Lower lobe of right lung (tissue), 2 donors: ENCODE measurements around the gene RPL26. TPM values are rescaled to one million over a fixed set of nuclear protein-coding genes. Genes with fewer than 3 reads are reported as not detected.

ENCODE experiments used
- ATAC-seq, 2 donors: fragments of 200-7000 bp; cut with Tn5 transposase; one replicate each; pipeline ENCODE4 v1.9.1; 2020 to 2022; ENCODE audit warnings: mild to moderate bottlenecking in 2 of 2, moderate library complexity in 2 of 2
- DNase-seq: peaks from one replicate; pipeline ENCODE4 v3.0.0-alpha.2; 2020
- H3K27ac ChIP-seq: fragments of 200-600 bp; one replicate; pipeline ENCODE4 v1.8.0; 2022
- H3K27me3 ChIP-seq: fragments of 200-600 bp; one replicate; pipeline ENCODE4 v1.8.0; 2022; ENCODE audit warnings: low read depth
- H3K36me3 ChIP-seq: fragments of 200-600 bp; one replicate; pipeline ENCODE4 v1.8.0; 2022; ENCODE audit warnings: mild to moderate bottlenecking
- H3K4me1 ChIP-seq: fragments of 200-600 bp; one replicate; pipeline ENCODE4 v1.8.0; 2022
- H3K4me3 ChIP-seq: fragments of 200-600 bp; one replicate; pipeline ENCODE4 v1.8.0; 2022; ENCODE audit warnings: mild to moderate bottlenecking
- H3K9me3 ChIP-seq: fragments of 200-600 bp; one replicate; pipeline ENCODE4 v1.8.0; 2022
- intact Hi-C: fragments of 100-400 bp; cut with DNase I; formaldehyde crosslinking; loops from one replicate; pipeline ENCODE4 v1.11.0; 2022
- total RNA-seq: library from RNA; stranded (reverse); fragmentation: NEBNext Ultra II Directional; extraction: Animal tissue kit (Norgen Biotek cat#: 25700); gene quantifications from one replicate; pipeline ENCODE4 v1.2.1, GENCODE V29; 2021
- TF ChIP-seq, protein P1 (sequence below): fragments of 200-600 bp; IDR thresholded peaks from one replicate; pipeline ENCODE4 v1.8.0; 2022; ENCODE audit warnings: antibody characterized with exemption, mild to moderate bottlenecking
- donor health status: DM: no; HTN: yes; CAD: no; lungs with severe emphysema.

The RPL26 gene
- total RNA-seq, 1 donor from 2014 or later: 1,194 TPM

DNA sequence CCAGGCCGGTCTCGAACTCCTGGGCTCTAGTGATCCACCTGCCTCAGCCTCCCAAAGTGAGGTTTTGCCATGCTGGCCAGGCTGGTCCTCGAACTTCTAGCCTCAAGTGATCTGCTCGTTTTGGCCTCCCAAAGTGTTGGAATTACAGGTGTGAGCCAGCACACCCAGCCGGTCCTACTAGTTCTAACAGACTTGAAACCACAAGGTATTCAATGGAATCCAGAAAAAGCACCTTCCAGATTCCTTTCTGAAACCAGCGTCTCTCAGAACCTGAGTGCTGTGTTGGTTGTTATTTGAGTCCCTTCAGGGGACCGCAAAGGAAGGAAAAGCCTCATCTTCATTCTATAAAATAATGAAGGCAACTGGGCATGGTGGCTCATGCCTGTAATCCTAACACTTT is 10.6 kb downstream of the RPL26 start:
- no peak for ATAC-seq
- H3K4me3 ChIP-seq: no peak overlapping the region
- no peaks in the 10 kb centered on the region for H3K9me3 ChIP-seq
- H3K27me3 ChIP-seq: no peaks in the 10 kb centered on the region
- H3K4me1 ChIP-seq: peaks cover 23% of the 10 kb centered on the region
- TF ChIP-seq, protein P1, sequence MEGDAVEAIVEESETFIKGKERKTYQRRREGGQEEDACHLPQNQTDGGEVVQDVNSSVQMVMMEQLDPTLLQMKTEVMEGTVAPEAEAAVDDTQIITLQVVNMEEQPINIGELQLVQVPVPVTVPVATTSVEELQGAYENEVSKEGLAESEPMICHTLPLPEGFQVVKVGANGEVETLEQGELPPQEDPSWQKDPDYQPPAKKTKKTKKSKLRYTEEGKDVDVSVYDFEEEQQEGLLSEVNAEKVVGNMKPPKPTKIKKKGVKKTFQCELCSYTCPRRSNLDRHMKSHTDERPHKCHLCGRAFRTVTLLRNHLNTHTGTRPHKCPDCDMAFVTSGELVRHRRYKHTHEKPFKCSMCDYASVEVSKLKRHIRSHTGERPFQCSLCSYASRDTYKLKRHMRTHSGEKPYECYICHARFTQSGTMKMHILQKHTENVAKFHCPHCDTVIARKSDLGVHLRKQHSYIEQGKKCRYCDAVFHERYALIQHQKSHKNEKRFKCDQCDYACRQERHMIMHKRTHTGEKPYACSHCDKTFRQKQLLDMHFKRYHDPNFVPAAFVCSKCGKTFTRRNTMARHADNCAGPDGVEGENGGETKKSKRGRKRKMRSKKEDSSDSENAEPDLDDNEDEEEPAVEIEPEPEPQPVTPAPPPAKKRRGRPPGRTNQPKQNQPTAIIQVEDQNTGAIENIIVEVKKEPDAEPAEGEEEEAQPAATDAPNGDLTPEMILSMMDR: no peak
- no peak overlapping the region for H3K27ac ChIP-seq
- no peak for DNase-seq
- intact Hi-C loops: no loop called here
- peaks cover 40% of the 10 kb centered on the region for H3K36me3 ChIP-seq

DNA sequence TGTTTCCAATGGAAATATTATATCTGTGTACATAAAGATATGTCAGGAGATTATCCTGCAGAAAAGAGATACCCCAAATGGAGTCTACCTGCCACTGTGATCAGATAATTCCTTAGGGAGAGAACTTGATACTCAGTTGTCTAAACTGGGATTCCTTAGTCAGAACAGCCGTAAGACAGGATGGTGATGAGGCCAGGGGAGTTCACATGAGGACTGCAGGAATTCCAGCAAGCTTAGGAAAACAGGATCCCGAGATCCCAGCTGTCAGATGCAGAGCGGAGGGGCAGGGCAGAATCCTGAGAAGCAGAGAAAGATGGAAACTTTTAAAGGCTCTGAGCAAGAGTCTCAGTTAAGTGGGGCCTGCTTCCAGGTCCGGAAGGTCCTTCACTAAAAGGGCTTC is 11.2 kb downstream of the RPL26 start:
- H3K27me3 ChIP-seq: no peaks in the 10 kb centered on the region
- peaks cover 19% of the 10 kb centered on the region for H3K4me1 ChIP-seq
- H3K4me3 ChIP-seq: no peak overlapping the region
- no peak for ATAC-seq
- H3K9me3 ChIP-seq: no peaks in the 10 kb centered on the region
- DNase-seq: no peak
- H3K36me3 ChIP-seq: peaks cover 33% of the 10 kb centered on the region
- TF ChIP-seq, protein P1: no peak
- intact Hi-C loops: no loop called here
- H3K27ac ChIP-seq: no peak overlapping the region

- Histone ChIP-seq H3K27ac (no peak overlapping the region), H3K9me3 (no peaks in the 10 kb centered on the region), H3K4me1 (peaks cover 13% of the 10 kb centered on the region), H3K27me3 (no peaks in the 10 kb centered on the region), H3K36me3 (peaks cover 33% of the 10 kb centered on the region), H3K4me3 (no peak overlapping the region)
- TF ChIP-seq, protein P1: no peak
- ATAC-seq: peak in 1 of 2 donors; percentile 24
- intact Hi-C loops: no loop called here
- no peak for DNase-seq
Measured at GRCh38 chr17:8369944-8370343, 13.0 kb downstream of the RPL26 start.

DNA sequence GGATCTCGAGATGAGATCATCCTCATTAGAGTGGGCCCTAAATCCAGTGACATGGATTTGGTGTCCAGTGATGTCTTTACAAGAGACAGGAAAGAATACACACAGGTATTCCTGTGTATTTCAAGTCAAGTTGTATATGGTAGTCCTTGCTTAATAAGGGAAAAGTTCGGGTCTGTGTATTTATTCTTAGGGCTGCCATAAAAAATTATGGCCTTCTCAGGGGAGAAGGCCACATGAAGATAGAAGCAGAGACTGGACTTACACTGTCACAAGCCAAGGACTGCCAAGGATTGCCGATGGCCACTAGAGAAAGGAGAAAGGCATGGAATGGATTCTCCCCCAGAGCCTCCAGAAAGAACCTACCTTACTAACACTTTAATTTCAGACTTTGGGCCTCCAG is 14.8 kb downstream of the RPL26 start:
- ATAC-seq (no peak), DNase-seq (no peak)
- TF ChIP-seq, protein P1: no peak
- no peaks in the 10 kb centered on the region for H3K9me3 ChIP-seq
- intact Hi-C loops: no loop called here
- H3K36me3 ChIP-seq: peaks cover 37% of the 10 kb centered on the region
- no peaks in the 10 kb centered on the region for H3K27me3 ChIP-seq
- no peak overlapping the region for H3K4me3 ChIP-seq
- H3K27ac ChIP-seq: no peak overlapping the region
- H3K4me1 ChIP-seq: peaks cover 9% of the 10 kb centered on the region

GRCh38 chr17:8366231-8366630 is 16.8 kb downstream of the RPL26 start:
- no peak overlapping the region for H3K4me3 ChIP-seq
- no peaks in the 10 kb centered on the region for H3K27me3 ChIP-seq
- H3K36me3 ChIP-seq: peaks cover 32% of the 10 kb centered on the region
- no peak overlapping the region for H3K27ac ChIP-seq
- peaks cover 14% of the 10 kb centered on the region for H3K4me1 ChIP-seq
- DNase-seq (no peak), ATAC-seq (peak; percentile 63 to 81)
- TF ChIP-seq, protein P1: no peak
- H3K9me3 ChIP-seq: no peaks in the 10 kb centered on the region
- intact Hi-C loops: no loop called here

- intact Hi-C loops: no loop called here
- H3K27me3 ChIP-seq: no peaks in the 10 kb centered on the region
- H3K36me3 ChIP-seq: peaks cover 25% of the 10 kb centered on the region
- ATAC-seq: peak; percentile 17 to 23
- TF ChIP-seq, protein P1: no peak
- no peak overlapping the region for H3K27ac ChIP-seq
- H3K9me3 ChIP-seq: no peaks in the 10 kb centered on the region
- no peak for DNase-seq
- no peak overlapping the region for H3K4me3 ChIP-seq
- H3K4me1 ChIP-seq: peaks cover 14% of the 10 kb centered on the region
Measured at GRCh38 chr17:8365143-8365542, 17.9 kb downstream of the RPL26 start.
